Testis (tissue), 5 donors: Measurements from ENCODE around the gene MICOS13. TPM values are rescaled to one million over a fixed set of nuclear protein-coding genes. Genes with fewer than 3 reads are reported as not detected.
A peak's percentile ranks its signal among the peaks of the same experiment; 100 is the strongest.

Source experiments
- DNase-seq: peaks from one replicate; pipeline ENCODE4 v3.0.0-alpha.2; 2019
- H3K27ac ChIP-seq, 2 donors: fragments of 200-600 bp; sonication (generic); one replicate each; pipeline ENCODE4 v1.5.1; 2019
- H3K27me3 ChIP-seq: fragments of 200-600 bp; sonication (generic); one replicate; pipeline ENCODE4 v1.5.1; 2019
- H3K36me3 ChIP-seq: fragments of 200-600 bp; sonication (generic); one replicate; pipeline ENCODE4 v1.5.1; 2017; ENCODE audit warnings: low read depth; ENCODE audit errors: missing control alignments
- H3K4me1 ChIP-seq: fragments of 200-600 bp; sonication (generic); one replicate; pipeline ENCODE4 v1.5.1; 2019
- H3K4me3 ChIP-seq, 2 donors: fragments of 200-600 bp; sonication (generic); one replicate each; pipeline ENCODE4 v1.5.1; 2017 to 2019
- H3K9me3 ChIP-seq: fragments of 200-600 bp; sonication (generic); one replicate; pipeline ENCODE4 v1.5.1; 2017
- POLR2A ChIP-seq: fragments of 450-650 bp; IDR thresholded peaks from one replicate; pipeline ENCODE4 v1.6.1; 2017; ENCODE audit warnings: antibody characterized with exemption, mild to moderate bottlenecking, moderate library complexity
- WGBS, 2 donors: methylation state at CpG; one replicate each; pipeline ENCODE4 v1.1.5; 2018; 5-methylcytosine and 5-hydroxymethylcytosine counted together
- intact Hi-C: fragments of 100-400 bp; cut with DNase I; formaldehyde crosslinking; loops from one replicate; pipeline ENCODE4 v1.15.1; 2023; ENCODE audit warnings: low total_unique reads
- long read RNA-seq, 2 donors: transcript quantifications; one replicate each; lab custom pipeline, GENCODE V29; 2026
- polyA plus RNA-seq: library from polyadenylated mRNA; stranded (reverse); fragments of 350-450 nt; fragmentation: Illumina TruSeq; extraction: RNeasy Lipid Tissue Mini Kit (QIAGEN cat#74804); gene quantifications from one replicate; pipeline ENCODE4 v1.2.3, GENCODE V29; 2014; ENCODE audit warnings: low read depth, low replicate concordance; ENCODE audit not compliant: insufficient read depth
- total RNA-seq, 2 donors: library from RNA; depleted of rRNA; stranded (reverse); fragments of >200 nt; gene quantifications; one replicate each; pipeline ENCODE4 v1.2.3, GENCODE V29; 2016
- TF ChIP-seq, protein P1 (sequence below), 3 experiments: fragments of 450-650 bp in 2 of 3; fragments of 200-600 bp in 1 of 3; sonication (generic) in 1 of 3; IDR thresholded peaks; one replicate each; pipeline ENCODE4 v1.5.1; 2016 to 2019; ENCODE audit warnings: antibody characterized with exemption in 3 of 3, mild to moderate bottlenecking in 2 of 3, moderate library complexity in 1 of 3

MICOS13 gene, protein sequence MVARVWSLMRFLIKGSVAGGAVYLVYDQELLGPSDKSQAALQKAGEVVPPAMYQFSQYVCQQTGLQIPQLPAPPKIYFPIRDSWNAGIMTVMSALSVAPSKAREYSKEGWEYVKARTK
- total RNA-seq (100 to 1,000 TPM in 1 of 2 donors, 10 to 100 TPM in 1; 98.0 to 198 TPM), polyA plus RNA-seq (152 TPM)
- long read RNA-seq, donor 1, transcript C19orf70-201 (4 exons, 896 nt), result major isoform, 57 of 2,938 reads
- long read RNA-seq, donor 1, partial matches to known transcripts, result 2,822 of 2,938 reads
- long read RNA-seq, donor 1, other reads (novel, unspliced or antisense), result 55 of 2,938 reads
- long read RNA-seq, donor 2, transcript C19orf70-201 (4 exons, 896 nt), result major isoform, 39 of 68 reads
- long read RNA-seq, donor 2, partial matches to known transcripts, result 28 of 68 reads
- long read RNA-seq, donor 2, other reads (novel, unspliced or antisense), result 0 of 68 reads

DNA sequence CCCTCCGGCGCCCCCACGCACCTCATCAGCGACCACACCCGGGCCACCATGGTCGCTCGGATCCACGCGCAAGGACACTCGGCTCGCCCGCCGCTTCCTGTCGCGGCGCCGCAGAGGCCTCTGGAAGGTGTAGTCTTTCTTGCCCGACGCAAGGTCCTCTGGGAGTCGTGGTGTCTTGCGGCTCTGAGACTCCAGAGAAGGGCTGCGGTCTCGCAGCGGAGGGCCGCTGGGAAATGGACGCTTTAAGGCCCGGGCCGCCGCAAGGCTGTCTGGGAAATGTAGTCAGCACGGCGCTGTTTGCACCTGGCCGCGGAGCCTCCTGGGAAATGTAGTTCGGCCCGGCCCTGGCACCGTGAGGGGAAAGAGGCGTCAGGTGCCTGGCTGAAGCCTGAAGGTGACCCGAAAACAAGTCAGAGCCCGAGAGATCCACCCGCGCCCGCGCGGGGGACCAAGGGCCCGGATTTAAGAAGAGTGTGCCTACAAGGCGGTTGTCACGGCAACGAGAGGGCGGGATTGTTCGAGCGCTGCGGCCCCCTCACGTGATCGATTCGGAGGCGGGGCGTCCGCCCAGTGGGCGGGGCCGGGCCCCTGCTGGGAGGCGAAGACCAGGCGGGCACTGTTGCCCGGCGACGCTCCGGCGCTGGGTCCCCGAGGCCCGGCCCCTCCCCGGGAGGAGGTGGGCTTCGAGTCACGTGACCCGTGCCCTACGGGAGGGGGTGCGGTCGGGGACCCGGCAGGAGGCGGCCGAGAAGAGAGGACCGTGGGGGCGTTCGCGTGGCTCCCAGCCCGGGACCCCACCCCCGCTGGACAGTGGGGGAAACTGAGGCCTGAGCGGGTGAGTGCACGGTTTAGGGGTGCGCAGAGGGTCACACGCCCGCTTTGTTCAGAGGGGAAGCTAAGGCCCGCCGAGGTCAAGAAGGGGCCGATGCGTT is at the start of gene MICOS13, which contains the start of gene HSD11B1L:
TSS of gene MICOS13 (minus strand) at position 80 of the 932 bp plus-strand sequence. CDS start at position 50, 30 bp downstream.
TSS of gene HSD11B1L (plus strand) at position 591 of the 932 bp plus-strand sequence. CDS start 3,806 bp downstream, outside the sequence.
- WGBS, 2 donors, result 1 to 3% methylated on average over 14 to 93 of the region's 94 CpGs
- intact Hi-C loops, result no loop called here
- no peaks in the 10 kb centered on the region for H3K27me3 ChIP-seq
- DNase-seq, result peak; percentile 100
- no peaks in the 10 kb centered on the region for H3K36me3 ChIP-seq
- peaks cover 10% of the 10 kb centered on the region for H3K4me1 ChIP-seq
- H3K4me3 ChIP-seq, result peak within 1 kb of the TSS; percentile 70 to 94
- TF ChIP-seq, protein P1, sequence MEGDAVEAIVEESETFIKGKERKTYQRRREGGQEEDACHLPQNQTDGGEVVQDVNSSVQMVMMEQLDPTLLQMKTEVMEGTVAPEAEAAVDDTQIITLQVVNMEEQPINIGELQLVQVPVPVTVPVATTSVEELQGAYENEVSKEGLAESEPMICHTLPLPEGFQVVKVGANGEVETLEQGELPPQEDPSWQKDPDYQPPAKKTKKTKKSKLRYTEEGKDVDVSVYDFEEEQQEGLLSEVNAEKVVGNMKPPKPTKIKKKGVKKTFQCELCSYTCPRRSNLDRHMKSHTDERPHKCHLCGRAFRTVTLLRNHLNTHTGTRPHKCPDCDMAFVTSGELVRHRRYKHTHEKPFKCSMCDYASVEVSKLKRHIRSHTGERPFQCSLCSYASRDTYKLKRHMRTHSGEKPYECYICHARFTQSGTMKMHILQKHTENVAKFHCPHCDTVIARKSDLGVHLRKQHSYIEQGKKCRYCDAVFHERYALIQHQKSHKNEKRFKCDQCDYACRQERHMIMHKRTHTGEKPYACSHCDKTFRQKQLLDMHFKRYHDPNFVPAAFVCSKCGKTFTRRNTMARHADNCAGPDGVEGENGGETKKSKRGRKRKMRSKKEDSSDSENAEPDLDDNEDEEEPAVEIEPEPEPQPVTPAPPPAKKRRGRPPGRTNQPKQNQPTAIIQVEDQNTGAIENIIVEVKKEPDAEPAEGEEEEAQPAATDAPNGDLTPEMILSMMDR (IDR thresholded peaks at IDR 0.05), result peak in 2 of 3 experiments; percentile 1 to 24
- TF ChIP-seq POLR2A, result no peak
- H3K9me3 ChIP-seq, result no peaks in the 10 kb centered on the region
- peak within 1 kb of the TSS; percentile 70 to 87 for H3K27ac ChIP-seq

DNA sequence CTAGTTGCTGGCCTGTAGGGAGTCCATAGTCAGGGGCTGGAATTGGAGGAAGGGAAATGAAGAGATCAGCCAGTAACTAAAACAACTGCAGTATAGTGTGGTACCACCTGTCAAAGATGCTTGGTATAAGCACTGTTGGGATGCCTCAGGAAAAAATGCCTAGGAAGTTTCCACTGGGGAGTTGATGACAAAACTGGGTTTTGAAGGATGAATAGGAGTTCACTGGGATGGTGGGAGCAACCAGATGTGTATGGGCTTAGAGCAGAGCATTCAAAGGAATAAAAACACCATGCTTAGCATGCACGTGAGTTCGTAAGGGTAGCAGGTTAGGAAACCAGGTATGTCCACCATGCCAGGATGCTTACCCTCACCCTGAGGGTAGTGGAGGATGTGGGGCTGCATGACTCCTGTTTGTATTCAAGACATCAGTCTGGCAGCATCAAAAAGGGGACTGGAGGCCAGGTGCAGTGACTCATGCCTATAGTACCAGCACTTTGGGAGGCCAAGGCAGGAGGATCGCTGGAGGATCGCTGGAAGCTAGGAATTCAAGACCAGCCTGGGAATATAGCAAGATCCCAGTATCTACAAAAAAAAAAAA is 47.2 kb upstream of the MICOS13 start:
- H3K36me3 ChIP-seq, result no peaks in the 10 kb centered on the region
- no peak for DNase-seq
- intact Hi-C loops, result no loop called here
- H3K4me1 ChIP-seq, result no peaks in the 10 kb centered on the region
- 97 to 98% methylated on average over 4 of the region's 4 CpGs for WGBS, 2 donors
- no peaks in the 10 kb centered on the region for H3K9me3 ChIP-seq
- H3K27me3 ChIP-seq, result no peaks in the 10 kb centered on the region
- TF ChIP-seq, protein P1 (IDR thresholded peaks at IDR 0.05), result no peak
- no peak for TF ChIP-seq POLR2A
- H3K27ac ChIP-seq, result no peak overlapping the region
- H3K4me3 ChIP-seq, result no peak overlapping the region

DNA sequence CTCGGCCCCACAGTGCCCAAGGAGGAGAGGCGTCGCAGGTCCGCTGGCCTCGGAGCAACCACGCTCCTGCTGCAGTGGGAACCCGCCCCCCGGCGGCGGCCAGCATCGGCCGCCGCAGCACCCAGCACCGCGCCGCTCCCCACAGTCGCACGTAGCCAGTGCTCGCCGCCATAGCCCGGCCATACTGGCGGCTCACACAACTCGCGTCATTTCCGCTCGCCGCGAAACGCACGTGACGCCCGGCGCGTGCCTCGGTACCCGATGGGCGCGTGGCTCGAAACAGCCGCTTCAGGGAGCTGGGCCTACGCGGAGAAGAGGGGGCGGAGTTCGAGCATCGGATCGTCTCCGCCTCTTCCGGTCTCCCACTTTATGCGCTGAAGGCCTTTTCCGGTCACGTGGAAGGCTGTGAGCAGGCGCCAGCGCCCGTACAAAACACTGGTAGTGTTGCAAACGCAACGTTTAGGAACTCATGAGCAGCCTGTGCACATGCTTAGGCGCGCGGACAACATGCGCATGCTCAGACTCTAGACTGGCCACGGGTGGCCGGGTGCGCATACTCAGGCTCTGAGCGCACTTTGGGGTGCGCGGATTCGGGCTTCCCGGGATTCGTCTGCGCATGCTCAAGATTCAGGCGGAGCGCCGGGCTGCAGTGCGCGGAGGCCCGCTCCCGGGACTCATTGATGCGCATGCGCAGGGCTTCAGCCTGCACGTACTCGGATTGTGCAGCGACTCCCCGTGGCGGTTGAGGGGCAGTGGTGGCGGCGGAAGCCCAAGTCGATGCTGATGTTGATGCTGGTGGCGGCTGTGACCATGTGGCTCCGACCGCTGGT is 39.9 kb upstream of the MICOS13 start, which contains the start of the genes CATSPERD and LONP1:
TSS of gene CATSPERD (plus strand) at position 677 of the 830 bp plus-strand sequence. CDS start at position 778, 101 bp downstream.
TSS of gene LONP1 (minus strand) at position 186 of the 830 bp plus-strand sequence. CDS start at position 172, 14 bp downstream.
- WGBS, 2 donors, result 0 to 1% methylated on average over 29 to 46 of the region's 90 CpGs
- Histone ChIP-seq H3K4me3 (peak within 1 kb of the TSS; percentile 97 to 99), H3K27me3 (no peaks in the 10 kb centered on the region), H3K9me3 (no peaks in the 10 kb centered on the region), H3K4me1 (peaks cover 18% of the 10 kb centered on the region), H3K36me3 (no peaks in the 10 kb centered on the region), H3K27ac (peak within 1 kb of the TSS; percentile 93 to 94)
- intact Hi-C loops, result no loop called here
- TF ChIP-seq, protein P1 (IDR thresholded peaks at IDR 0.05), result peak; percentile 91 to 99 (median 95)
- no peak for TF ChIP-seq POLR2A
- DNase-seq, result peak; percentile 99
